ENCODE data around the gene PADI1.

DNA sequence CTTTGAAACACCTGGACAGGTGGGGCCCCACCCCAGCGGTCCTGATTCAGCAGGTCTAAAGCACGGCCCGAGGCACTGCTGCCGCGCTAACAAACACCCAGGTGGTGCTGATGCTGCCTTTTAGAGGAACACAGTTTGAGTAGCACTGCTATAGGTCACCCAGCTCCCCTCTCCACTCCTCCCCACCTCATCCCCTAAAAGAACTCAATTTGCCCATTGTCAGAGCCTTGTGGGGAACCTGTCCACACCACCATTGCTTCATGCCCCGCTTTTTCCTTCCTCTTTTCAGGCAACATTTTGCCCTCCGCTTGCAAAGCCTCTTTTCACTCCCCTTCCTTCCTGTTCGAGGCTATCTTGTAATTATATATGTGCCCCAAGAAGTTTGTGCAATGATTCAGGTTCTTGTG lies 76.8 kb downstream of the PADI1 start:
- no peak for TF ChIP-seq MAX (IDR thresholded peaks at IDR 0.05; ENCODE audit: low read depth, low read length)
- no peak for TF ChIP-seq CTCF (IDR thresholded peaks at IDR 0.05; ENCODE audit: low read depth, low read length)
